Pancreas (tissue), 10 donors: ENCODE results near the gene EARS2. TPM values are rescaled to one million over a fixed set of nuclear protein-coding genes. Genes with fewer than 3 reads are reported as not detected.

ENCODE experiments used
- ATAC-seq, 4 donors: fragments of 200-7000 bp; cut with Tn5 transposase; one replicate each; pipeline versions ENCODE4 v1.8.0 to v1.9.1; 2020; ENCODE audit warnings: mild to moderate bottlenecking in 4 of 4, moderate library complexity in 4 of 4
- DNase-seq, 6 donors: peaks; one replicate each; pipeline ENCODE4 v3.0.0-alpha.2; 2020
- FAIRE-seq: peaks from 2 replicates; lab custom pipeline; 2012; peaks lifted over from hg19 to GRCh38; lab: Jason Lieb, UNC
- H3K27ac ChIP-seq, 4 donors: fragments of 200-600 bp; sonication (generic); 1 replicate in 3 of 4; 2 replicates in 1 of 4; pipeline versions ENCODE4 v1.5.0 to v1.8.0; 2020
- H3K27me3 ChIP-seq, 4 donors: fragments of 200-600 bp; one replicate each; pipeline ENCODE4 v1.8.0; 2021
- H3K36me3 ChIP-seq, 3 donors: fragments of 200-600 bp; sonication (generic) in 1 of 3; one replicate each; pipeline versions ENCODE4 v1.5.0 to v1.8.0; 2020 to 2021
- H3K4me1 ChIP-seq, 3 donors: fragments of 200-600 bp; one replicate each; pipeline ENCODE4 v1.8.0; 2021
- H3K4me3 ChIP-seq, 4 donors: fragments of 200-600 bp; sonication (generic) in 2 of 4; one replicate each; pipeline versions ENCODE4 v1.5.0 to v1.8.0; 2020 to 2021
- H3K9me3 ChIP-seq, 4 donors: fragments of 200-600 bp; one replicate each; pipeline ENCODE4 v1.8.0; 2021
- WGBS, 2 donors: extraction: QIAGEN DNeasy Blood & Tissue Kit; methylation state at CpG; one replicate each; pipeline ENCODE4 v1.1.7; 2013; 5-methylcytosine and 5-hydroxymethylcytosine counted together
- intact Hi-C, 3 donors: fragments of 100-400 bp; cut with DNase I; formaldehyde crosslinking; loops; one replicate each; pipeline versions ENCODE4 v1.11.1 to v1.14.2; 2022
- polyA plus RNA-seq, 2 donors: library from polyadenylated mRNA; stranded (reverse); fragments of 200-250 nt; gene quantifications; one replicate each; pipeline ENCODE4 v1.2.3, GENCODE V29; 2013
- total RNA-seq, 6 donors: library from RNA; stranded (reverse); fragmentation: NEBNext Ultra II Directional in 4 of 6; extraction: Animal tissue kit (Norgen Biotek cat#: 25700) in 4 of 6; gene quantifications; one replicate each; pipeline versions ENCODE4 v1.2.1 to v1.2.4, GENCODE V29; 2021 to 2023
- TF ChIP-seq, protein P1 (sequence below), 4 donors: fragments of 200-600 bp; sonication (generic) in 3 of 4; IDR thresholded peaks; one replicate each; pipeline versions ENCODE4 v1.5.0 to v1.8.0; 2021; ENCODE audit warnings: antibody characterized with exemption in 4 of 4
- donor health status: healthy with polysubstance abuse.
- donor health status: DM: no; HTN: no; CAD: no; lungs with moderate emphysema.
- donor health status: DM: no; HTN: no; CAD: no.
- donor health status: control.
- donor health status: control.
- donor health status: Bipolar disorder and iron deficiency.
- donor health status: DM: yes; HTN: yes; CAD: no.
- donor health status: DM: no; HTN: no; CAD: no.
- donor health status: DM: no; HTN: no; CAD: no.
- donor health status: DM: yes; HTN: yes; CAD: no.

EARS2 gene
- total and polyA plus RNA-seq, 8 donors, result 8.2 to 11.6 (median 10.9) TPM

DNA sequence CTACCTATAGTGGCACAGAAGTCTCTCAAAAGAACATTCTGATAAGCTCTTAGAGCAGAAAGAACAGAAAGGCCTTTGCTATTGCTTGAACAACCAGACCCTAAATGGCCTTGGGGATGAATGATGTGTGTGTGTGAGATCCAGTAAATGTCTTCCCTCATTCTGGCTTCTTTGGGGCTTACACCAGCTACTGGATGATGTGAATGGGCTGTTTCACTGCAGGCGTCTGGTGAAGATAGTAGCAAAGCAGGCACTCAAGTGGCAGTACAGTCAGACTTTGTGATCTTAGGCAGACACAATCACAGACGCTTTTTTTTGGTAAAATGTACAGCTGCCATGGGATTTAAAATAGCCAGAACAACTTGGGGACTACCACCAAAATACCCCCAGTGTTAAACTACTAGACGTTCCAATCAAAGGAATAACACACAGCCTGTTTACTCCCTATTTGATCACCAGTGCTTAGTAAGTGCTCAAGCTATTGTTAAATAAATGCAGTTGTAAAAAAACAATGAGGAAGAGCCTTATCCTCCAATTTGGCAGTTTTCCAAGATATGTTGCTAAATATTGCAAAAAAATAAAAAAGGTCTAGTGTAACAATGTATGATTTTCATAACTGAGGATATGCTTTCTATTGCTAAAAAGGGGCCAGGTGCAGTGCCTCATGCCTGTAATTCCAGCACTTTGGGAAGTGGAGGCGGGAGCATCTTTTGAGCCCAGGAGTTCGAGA, 21.1 kb upstream of the EARS2 start:
- ATAC-seq (no peak), FAIRE-seq (no peak), DNase-seq (no peak)
- Histone ChIP-seq H3K27me3 (no peaks in the 10 kb centered on the region), H3K4me1 (peaks cover 4 to 6% (median 6%) of the 10 kb centered on the region in 3 donors), H3K4me3 (no peak overlapping the region), H3K9me3 (no peaks in the 10 kb centered on the region), H3K36me3 (peaks cover 0 to 25% (median 0%) of the 10 kb centered on the region in 3 donors), H3K27ac (no peak overlapping the region)
- TF ChIP-seq, protein P1, sequence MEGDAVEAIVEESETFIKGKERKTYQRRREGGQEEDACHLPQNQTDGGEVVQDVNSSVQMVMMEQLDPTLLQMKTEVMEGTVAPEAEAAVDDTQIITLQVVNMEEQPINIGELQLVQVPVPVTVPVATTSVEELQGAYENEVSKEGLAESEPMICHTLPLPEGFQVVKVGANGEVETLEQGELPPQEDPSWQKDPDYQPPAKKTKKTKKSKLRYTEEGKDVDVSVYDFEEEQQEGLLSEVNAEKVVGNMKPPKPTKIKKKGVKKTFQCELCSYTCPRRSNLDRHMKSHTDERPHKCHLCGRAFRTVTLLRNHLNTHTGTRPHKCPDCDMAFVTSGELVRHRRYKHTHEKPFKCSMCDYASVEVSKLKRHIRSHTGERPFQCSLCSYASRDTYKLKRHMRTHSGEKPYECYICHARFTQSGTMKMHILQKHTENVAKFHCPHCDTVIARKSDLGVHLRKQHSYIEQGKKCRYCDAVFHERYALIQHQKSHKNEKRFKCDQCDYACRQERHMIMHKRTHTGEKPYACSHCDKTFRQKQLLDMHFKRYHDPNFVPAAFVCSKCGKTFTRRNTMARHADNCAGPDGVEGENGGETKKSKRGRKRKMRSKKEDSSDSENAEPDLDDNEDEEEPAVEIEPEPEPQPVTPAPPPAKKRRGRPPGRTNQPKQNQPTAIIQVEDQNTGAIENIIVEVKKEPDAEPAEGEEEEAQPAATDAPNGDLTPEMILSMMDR (IDR thresholded peaks at IDR 0.05), result no peak
- 74 to 75% methylated on average over 5 of the region's 5 CpGs for WGBS, 2 donors
- intact Hi-C loops, result no loop called here

DNA sequence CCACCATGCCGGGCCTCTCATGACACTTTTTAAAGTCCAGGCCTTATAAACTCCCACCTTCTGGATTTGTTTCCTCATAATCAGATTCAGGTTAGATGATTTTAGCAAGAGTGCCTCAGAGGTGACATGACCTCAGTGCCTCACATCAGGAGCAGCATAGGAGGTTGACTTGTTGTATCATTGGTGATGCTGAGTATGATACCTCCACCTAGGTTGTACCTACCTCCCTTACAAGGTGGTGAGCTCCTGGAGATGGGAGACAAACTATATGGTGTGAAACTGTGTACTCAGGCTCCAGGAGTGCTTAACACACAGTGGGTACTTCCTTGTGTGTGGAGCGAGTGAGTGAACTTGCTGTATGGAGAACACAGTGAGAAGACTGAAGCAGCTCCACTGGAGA, 20.3 kb upstream of the EARS2 start:
- WGBS, 2 donors, result 88 to 97% methylated on average over 2 of the region's 2 CpGs
- Histone ChIP-seq H3K4me3 (no peak overlapping the region), H3K36me3 (peaks cover 0 to 33% (median 0%) of the 10 kb centered on the region in 3 donors), H3K27me3 (no peaks in the 10 kb centered on the region), H3K27ac (no peak overlapping the region), H3K4me1 (peaks cover 4 to 6% (median 6%) of the 10 kb centered on the region in 3 donors), H3K9me3 (no peaks in the 10 kb centered on the region)
- intact Hi-C loops, result no loop called here
- ATAC-seq (no peak), DNase-seq (no peak), FAIRE-seq (no peak)
- TF ChIP-seq, protein P1 (IDR thresholded peaks at IDR 0.05), result no peak

DNA sequence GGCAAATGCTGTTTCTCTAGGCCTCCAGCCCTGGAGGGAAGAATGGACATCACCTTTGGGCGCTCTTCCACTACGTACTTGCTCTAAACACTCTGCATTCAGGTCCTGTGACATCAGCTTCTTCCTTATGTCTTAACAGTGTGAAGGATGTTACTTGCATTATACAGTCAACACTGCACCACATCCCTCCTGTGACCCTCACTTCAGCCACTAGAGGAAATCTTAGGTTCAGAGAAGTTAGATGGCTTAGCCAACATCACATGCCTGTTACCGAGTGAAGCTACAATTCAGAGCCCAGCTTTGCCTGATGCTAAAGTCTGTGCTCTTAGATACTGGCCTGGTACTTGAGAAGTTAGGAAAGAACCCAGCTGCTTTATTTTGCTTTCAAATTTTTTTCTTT, 18.7 kb upstream of the EARS2 start:
- FAIRE-seq (no peak), ATAC-seq (no peak), DNase-seq (no peak)
- no peak overlapping the region for H3K4me3 ChIP-seq
- intact Hi-C loops, result no loop called here
- H3K4me1 ChIP-seq, result peaks cover 4 to 6% (median 6%) of the 10 kb centered on the region in 3 donors
- 93 to 94% methylated on average over 3 of the region's 3 CpGs for WGBS, 2 donors
- H3K9me3 ChIP-seq, result no peaks in the 10 kb centered on the region
- H3K27me3 ChIP-seq, result no peaks in the 10 kb centered on the region
- H3K27ac ChIP-seq, result no peak overlapping the region
- TF ChIP-seq, protein P1 (IDR thresholded peaks at IDR 0.05), result no peak
- H3K36me3 ChIP-seq, result peaks cover 0 to 28% (median 0%) of the 10 kb centered on the region in 3 donors

DNA sequence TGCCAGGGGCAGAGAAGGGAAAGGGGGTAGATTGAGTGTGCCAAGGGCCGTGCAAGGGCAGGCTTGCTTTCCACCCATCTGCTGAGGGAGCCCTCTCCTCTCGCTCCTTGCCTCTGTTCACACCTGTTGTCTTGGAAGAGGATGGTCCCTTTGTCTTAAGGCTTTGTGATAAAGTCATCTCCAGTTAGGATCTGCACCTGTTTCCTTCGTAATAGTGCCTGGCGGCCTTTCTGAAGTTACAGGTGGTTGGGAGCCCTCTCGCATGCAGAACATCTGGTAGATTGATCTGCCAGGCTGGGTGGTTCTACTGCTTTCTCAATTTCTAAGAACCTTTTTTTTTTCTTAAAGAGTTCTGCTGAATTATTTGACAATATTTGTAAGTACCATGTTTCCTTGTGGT, 16.7 kb upstream of the EARS2 start:
- no peak for FAIRE-seq
- H3K27ac ChIP-seq, result no peak overlapping the region
- H3K9me3 ChIP-seq, result no peaks in the 10 kb centered on the region
- TF ChIP-seq, protein P1 (IDR thresholded peaks at IDR 0.05), result no peak
- ATAC-seq, result peak in 2 of 4 donors; percentile 32 to 55
- peaks cover 4 to 6% (median 6%) of the 10 kb centered on the region in 3 donors for H3K4me1 ChIP-seq
- no peak overlapping the region for H3K4me3 ChIP-seq
- intact Hi-C loops, result no loop called here
- peaks cover 0 to 35% (median 0%) of the 10 kb centered on the region in 3 donors for H3K36me3 ChIP-seq
- 39 to 42% methylated on average over 5 of the region's 5 CpGs for WGBS, 2 donors
- DNase-seq, result no peak
- no peaks in the 10 kb centered on the region for H3K27me3 ChIP-seq

DNA sequence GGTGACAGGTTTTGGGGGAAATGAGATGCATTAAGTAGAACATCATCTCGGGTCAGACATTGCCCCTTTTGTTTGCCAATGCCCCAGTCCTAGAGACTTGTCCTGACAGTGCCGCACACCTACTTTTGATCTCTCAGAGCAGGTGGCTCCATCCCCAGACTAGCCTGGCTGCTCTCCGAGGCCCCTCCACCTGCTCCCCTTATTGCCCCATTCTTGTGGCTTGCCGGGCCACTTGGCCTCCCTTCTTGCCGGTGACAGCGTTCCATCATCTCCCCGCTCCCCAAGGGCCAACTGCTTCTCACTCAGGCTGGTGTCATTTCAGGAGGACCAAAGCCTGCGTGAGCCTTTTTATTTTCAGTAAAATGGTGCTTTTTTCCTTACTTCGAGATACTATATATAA, 15.2 kb upstream of the EARS2 start:
- Histone ChIP-seq H3K36me3 (peaks cover 0 to 41% (median under 1%) of the 10 kb centered on the region in 3 donors), H3K4me1 (peaks cover 4 to 6% (median 6%) of the 10 kb centered on the region in 3 donors), H3K27me3 (no peaks in the 10 kb centered on the region), H3K27ac (no peak overlapping the region), H3K9me3 (no peaks in the 10 kb centered on the region), H3K4me3 (no peak overlapping the region)
- TF ChIP-seq, protein P1 (IDR thresholded peaks at IDR 0.05), result no peak
- 90 to 94% methylated on average over 9 of the region's 9 CpGs for WGBS, 2 donors
- FAIRE-seq, result no peak
- no peak for ATAC-seq
- DNase-seq, result no peak
- intact Hi-C loops, result no loop called here
